Measurements from ENCODE around the gene VEGFB.
A peak's percentile ranks its signal among the peaks of the same experiment; 100 is the strongest.
"Not testable (repeated sequence)": the region's sequence is repeated elsewhere in the genome, so short reads cannot be mapped to it uniquely, and the experiment has no call there.

The VEGFB gene

DNA sequence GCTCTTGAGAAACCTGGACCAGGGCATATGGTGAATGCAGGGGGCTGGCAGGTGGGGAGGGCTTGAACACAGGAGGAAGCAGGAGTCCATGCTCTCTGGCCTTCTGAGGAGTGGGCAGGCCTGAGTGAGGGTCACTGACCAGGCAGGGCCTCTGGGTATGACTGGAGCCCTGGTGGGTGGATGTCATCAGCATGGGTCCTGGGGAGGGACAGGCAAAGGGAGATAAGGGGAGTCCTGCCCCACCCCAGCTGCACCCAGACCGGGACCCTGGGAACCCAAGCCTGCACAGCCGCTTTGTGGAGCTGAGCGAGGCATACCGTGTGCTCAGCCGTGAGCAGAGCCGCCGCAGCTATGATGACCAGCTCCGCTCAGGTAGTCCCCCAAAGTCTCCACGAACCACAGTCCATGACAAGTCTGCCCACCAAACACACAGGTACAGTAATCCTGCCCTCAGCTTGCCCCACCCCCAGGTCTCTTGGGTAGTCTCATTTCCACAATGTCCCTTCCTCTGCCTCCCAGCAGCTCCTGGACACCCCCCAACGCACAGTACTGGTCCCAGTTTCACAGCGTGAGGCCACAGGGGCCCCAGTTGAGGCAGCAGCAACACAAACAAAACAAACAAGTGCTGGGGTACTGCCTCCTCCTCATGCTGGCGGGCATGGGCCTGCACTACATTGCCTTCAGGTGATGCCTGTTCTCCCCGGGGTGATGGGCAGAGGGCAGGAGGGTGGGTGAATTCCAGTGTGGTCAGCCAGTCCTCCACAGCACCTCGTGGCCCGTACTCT, 2.0 kb upstream of the VEGFB start:
- no peak for DNase-seq

DNA sequence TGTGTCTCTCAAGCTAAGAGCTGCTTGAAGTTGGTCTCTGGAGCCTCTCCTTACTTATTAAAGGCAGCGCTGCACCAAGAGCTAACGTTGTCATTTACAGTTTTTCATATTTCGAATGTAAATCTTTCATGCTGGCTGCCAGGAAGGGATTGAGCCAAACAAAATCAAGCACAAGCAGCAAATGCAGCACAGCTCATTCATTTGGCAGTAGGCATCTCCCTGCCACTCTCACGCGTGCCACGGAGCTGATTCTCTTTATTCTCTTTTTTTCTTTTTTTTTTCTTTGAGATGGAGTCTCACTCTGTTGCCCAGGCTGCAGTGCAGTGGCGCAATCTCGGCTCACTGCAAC, 1.4 kb upstream of the VEGFB start:
- no peak for DNase-seq

- DNase-seq, result peak; percentile 56
Observed at GRCh38 chr11:64234647-64235379, 429 bp downstream of the VEGFB start.

DNA sequence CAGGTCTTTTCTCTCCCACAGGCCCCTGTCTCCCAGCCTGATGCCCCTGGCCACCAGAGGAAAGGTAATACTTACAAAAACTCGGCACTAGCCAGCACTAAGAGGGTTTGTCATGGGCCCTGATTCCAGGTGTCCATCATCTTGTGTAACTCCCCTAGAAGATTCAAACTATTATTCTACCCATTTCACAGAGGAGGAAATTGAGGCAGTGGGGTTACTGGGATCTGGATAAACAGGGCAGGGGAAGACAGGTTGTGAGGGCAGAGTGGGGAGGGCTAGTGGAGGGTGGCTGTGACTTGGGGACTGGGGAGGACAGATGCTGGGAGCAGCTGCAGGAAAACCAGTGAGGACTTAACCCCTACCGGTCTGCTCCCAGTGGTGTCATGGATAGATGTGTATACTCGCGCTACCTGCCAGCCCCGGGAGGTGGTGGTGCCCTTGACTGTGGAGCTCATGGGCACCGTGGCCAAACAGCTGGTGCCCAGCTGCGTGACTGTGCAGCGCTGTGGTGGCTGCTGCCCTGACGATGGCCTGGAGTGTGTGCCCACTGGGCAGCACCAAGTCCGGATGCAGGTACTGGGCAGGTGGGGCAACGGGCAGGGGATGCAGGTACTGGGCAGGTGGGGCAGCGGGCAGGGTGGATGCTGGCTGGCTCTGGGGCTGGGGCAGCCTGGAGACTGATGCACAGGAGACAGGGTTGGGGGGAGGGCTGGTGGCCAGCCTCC, 1.2 kb downstream of the VEGFB start:
- no peak for DNase-seq

DNA sequence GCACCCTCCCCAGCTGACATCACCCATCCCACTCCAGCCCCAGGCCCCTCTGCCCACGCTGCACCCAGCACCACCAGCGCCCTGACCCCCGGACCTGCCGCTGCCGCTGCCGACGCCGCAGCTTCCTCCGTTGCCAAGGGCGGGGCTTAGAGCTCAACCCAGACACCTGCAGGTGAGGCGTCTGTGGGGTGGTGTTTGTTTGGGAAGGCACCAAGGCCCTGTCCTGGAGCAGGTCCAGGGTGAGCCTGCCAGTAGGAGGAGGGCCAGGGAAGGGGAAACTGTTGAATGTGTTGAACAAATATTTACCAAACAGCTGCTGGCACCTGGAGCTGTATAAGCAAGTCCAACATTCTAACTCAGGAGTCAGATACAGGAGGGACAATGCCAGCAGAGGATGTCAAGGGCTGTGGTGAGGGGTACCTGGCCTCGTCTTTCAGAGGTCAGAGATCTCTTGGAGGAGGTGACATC, 3.1 kb downstream of the VEGFB start:
- DNase-seq, result no peak

DNA sequence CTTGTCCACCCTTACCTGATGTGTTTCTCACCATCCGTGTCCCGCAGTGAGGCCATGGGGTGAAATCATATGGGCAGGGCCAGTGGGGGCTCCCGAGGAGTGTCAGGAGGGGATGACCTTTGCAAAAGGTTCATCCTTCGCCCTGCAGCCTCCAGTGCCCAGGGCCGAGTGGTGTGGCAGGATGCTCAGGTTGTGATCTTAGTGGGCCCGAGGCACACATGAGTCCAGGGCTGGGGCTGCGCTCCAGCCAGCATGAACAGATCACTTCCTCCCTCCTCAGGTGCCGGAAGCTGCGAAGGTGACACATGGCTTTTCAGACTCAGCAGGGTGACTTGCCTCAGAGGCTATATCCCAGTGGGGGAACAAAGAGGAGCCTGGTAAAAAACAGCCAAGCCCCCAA, 3.7 kb downstream of the VEGFB start:
- no peak for DNase-seq

DNA sequence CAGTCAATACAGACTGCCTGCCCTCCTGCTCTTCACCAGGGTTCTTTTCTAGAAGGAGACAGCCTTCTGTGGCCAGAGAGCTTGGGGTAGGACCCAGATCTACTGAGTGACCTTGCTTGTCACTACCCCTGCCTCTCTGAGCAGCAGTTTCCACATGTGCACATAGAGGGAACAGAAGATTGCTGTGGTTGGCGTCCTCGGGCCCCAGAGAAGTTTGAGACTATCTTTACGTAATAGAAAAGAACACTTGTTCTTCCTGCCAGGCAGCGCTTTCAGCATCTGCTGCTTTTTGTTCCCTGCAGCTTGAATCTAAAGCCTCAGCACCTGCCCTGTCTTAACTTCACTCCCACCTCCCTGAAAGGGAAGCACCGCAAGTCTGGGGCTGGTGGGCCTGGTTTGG, 4.6 kb downstream of the VEGFB start:
- DNase-seq, result no peak

DNA sequence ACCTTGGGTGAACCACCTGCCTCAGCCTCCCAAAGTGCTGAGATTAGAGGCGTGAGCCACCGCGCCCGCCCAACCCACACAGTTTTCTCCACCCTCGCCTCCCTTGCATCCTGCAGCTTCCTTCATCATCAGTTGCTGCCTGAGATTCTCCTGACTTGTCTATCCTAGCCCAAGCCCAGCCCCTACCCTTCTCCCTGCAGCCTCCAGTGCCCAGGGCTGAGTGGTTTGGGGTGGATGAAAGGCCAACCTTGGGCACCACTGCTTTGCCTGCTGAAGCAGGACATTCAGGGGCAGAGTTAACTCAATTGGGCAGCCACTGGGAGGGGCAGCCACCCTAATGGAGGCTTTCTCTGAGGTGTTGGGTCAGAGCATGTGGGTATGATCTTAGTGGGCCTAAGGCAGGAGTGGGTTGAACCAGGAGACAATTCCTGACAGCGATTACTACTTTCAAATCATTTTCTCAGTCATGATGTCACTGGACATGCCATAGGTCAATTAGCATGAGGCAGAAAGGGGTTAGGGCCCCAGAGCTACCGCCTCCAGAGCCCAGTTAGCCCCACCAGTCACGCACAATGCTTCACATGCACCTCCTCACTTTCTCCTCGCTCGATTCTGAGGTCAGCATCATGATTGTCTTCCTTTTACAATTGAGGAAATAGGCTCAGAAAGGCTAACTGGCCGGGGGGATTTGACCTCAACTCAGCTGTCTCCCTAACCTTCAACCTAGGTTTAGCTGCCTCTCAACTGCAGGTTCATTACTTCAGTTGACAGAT, 5.5 kb downstream of the VEGFB start:
- no peak for DNase-seq

- DNase-seq, result peak; percentile 99
Observed at GRCh38 chr11:64240435-64241240, 6.3 kb downstream of the VEGFB start, which contains the start of gene FKBP2. TSS of gene FKBP2 (plus strand) at chr11:64241095. CDS start at chr11:64242388, 1,293 bp downstream.

DNA sequence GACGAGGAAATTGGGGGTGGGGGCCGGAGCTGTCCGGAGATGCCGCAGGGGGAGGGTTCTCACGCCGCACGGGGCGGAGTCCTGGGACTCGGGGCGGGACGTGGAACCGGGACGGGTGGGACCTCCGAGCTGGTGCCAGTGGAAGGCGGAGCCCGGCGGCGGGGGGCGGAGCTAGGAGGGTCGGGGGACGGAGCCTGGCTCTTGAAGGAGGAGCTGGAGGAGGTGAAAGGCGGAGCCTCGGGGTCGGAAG, 6.8 kb downstream of the VEGFB start:
- DNase-seq, result peak; percentile 100

DNA sequence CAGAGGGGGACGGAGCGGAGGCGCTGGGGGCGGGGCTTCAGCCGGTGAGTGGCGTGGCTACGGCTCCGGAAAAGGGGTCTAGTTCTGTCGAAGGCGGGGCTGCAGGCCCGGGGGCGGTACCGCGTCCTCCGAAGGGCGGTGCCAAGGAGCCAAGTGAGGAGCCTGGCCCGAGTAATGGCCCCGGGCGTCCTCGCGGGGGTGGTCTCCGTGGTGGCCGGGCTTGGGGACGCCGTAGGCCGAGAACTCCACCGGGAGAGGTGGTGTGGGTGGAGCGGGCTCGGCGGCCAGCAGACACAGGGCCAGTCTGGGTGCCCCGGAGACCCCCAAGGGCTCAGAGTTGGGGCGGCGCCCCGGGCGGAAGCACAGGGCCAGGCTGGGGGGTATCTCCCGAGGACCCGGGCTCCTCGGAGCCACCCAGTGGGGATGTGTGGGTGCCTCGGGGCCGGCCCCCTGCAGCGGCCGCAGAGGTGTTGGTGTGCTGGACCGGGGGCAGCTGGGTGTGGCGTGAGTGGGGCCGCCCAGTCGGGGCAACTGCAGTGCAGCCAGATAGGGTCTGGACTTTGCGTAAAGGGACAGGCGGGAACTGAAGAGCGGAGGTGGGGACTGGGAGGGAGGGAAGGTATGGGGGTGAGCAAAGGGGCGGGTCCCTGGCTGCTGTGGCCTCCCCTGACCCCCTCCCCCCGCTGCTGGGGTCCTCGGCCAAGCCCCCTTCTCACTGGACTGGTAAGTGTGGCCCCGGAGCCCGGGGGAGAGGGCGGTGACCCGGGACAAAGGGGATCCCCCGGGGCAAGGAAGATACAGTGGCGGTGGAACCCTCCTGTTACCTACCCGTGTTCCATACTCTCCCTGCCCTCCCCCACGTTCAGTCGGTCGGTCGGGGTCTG, 7.3 kb downstream of the VEGFB start:
- no peak for DNase-seq

DNA sequence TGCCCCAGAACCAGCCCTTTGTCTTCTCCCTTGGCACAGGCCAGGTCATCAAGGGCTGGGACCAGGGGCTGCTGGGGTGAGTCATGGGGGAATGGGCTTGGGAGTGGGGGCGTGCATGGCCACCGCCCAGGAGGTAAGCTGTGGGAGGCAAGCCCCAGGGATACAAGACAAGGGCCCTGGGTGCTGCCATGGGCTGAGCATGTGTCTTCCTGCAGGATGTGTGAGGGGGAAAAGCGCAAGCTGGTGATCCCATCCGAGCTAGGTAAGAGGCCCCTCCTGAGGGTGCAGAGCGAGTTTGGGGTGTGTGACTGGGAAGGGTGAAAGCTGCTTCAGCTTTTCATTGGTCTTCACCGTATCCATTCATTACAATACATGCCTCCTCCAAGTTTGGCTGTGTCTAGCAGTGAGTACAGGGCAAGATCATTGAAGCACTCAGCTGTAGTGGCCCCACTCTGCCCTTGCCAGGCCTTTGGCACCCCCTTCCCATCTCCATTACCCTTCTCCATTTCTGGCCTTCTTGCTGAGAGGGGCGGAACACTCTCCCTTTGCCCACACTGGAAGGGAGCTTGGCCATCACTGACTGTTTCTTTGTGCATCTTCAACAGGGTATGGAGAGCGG, 9.0 kb downstream of the VEGFB start:
- no peak for DNase-seq

DNA sequence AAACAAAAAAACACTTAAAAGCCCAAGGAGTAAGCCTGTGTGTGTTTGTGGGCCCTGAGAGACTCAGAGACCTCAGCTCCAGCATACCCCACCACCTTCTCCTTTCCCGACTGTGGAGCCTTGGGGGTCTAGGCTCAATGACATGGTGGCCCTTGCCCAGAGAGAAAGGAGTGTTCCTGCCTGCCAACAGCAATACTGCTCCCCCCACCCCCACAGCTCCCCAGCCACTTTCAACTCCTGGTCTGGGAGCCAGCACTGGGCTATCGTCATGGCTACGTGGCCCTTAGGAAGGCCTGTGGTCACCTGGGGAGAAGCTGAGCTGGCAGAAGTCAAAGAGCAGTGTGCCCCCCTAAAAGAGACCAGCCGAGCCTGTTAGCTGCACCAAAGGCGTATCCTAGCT, 9.7 kb downstream of the VEGFB start:
- DNase-seq, result no peak

DNA sequence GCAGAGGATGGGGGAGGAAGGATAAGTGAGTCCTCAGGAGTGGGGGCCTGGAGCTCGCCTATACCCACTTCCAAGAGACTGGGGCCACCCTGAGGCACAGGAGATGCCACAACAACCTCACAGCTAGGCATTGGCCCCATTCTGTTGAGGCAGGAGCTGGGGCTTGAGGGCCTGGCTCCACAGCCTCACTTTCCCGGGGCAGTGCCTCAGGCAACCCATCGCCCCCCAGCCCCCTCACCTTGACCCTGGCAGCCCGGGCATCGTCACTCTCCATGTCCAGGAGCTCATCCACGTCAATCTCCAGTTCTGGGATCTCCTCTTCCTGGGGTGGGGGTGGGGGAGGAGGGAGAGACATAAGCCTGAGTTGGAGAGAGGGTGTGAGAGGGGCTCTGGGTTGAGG, 10.6 kb downstream of the VEGFB start:
- no peak for DNase-seq

GRCh38 chr11:64245401-64245796, 11.0 kb downstream of the VEGFB start:
- DNase-seq, result peak; percentile 27

DNA sequence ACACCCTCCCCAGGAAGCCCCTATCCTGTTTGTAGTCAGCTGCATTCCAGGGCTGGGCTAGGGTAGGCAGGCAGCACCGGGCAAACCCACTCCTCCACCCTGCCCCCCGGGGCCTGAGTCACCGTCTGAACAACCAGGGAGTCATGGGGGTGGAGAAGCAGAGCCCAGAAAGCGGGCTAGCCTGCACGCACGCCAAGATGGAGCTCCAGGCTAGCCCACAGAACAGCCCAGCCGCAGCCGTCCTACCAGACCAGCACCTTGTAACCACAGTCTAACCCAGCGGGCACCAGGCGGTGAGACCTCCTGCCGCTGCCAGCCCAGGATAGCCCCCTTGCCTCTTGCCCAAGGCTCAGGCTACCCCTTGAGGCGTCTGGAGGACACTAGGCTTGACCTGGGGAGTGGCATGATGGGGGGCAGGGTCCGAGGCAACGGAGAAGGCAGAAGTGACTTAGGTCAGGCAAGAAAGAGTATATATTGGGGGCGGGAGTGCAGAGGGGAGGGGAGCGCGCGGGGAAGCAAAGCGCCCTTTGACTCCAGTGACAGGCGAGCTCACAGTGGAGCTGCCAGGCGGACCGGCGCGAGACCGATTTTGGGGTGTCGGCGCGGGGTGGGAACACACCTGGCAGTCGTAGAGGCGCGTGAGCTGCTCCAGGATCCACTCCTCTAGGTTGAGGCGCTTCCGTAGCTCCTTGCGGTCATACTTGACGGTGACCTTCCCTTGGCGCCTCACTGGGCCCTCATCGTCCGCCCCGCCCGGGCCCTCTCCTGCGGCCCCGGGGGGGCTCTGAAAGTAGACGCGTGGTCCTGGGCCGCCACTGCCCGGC, 11.6 kb downstream of the VEGFB start:
- DNase-seq, result peak; percentile 30

DNA sequence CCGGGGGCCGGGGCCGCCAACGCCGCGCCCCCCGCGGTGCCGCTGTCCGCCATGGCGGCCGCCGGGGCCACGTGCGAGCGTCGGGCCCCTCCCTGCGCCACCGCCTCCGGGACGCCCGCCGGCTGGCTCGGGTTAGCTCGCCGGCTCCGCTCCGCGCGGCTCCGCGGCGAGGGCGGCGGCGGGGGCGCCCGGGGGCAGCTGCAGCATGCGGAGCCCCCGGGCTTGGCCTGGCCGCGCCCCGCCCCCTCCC, 12.2 kb downstream of the VEGFB start:
- not testable (repeated sequence) for DNase-seq

- DNase-seq, result peak; percentile 71
Observed at GRCh38 chr11:64246871-64247728, 12.7 kb downstream of the VEGFB start, which contains the start of gene PPP1R14B. TSS of gene PPP1R14B (minus strand) at chr11:64246943. CDS start at chr11:64246673, 270 bp downstream.
